ENCODE measurements around the gene SLC9A3. TPM values are rescaled to one million over a fixed set of nuclear protein-coding genes. Genes with fewer than 3 reads are reported as not detected.

Gene SLC9A3
- total RNA-seq, 1 experiment from 2014 or later, result 0.85 TPM

- Mint-ChIP-seq H3K9me3 (no peaks in the 10 kb centered on the region), H3K4me3 (no peak overlapping the region), H3K27me3 (ENCODE audit: low read depth) (peaks cover 18% of the 10 kb centered on the region), H3K36me3 (ENCODE audit: insufficient read depth in 1 of 3, low read depth in 3 of 3) (no peaks in the 10 kb centered on the region; a peak in 2 of 7 replicates), H3K4me1 (peaks cover 3 to 6% of the 10 kb centered on the region in 2 experiments; a peak in 3 of 4 replicates), H3K27ac (no peak overlapping the region)
- Histone ChIP-seq H3K27me3 (ENCODE audit: insufficient read depth, low read length) (no peaks in the 10 kb centered on the region), H2AFZ (ENCODE audit: low read length) (no peak overlapping the region), H3K56ac (ENCODE audit: insufficient read length, low read depth, low read length) (no peak overlapping the region), H2BK120ac (ENCODE audit: low read depth, low read length, poor library complexity, severe bottlenecking) (no peak overlapping the region), H3K23me2 (ENCODE audit: insufficient read length, low read depth, low read length, poor library complexity, severe bottlenecking) (no peaks in the 10 kb centered on the region), H3T11ph (ENCODE audit: low read length) (no peak overlapping the region), H3K9me3 (ENCODE audit: control insufficient read depth, low read depth, low read length) (no peaks in the 10 kb centered on the region), H4K5ac (ENCODE audit: insufficient read length, low read depth, low read length) (no peak overlapping the region), H2BK12ac (ENCODE audit: insufficient read length, low read depth, low read length) (no peak overlapping the region), H2AK5ac (ENCODE audit: insufficient read length, low read length) (no peak overlapping the region), H4K8ac (replicated peaks; ENCODE audit: insufficient read length, low read depth, low read length) (no peak overlapping the region), H3K4me2 (ENCODE audit: insufficient read depth, insufficient read length, low read length) (no peak overlapping the region), H2BK20ac (ENCODE audit: low read depth, low read length, poor library complexity, severe bottlenecking) (no peak overlapping the region), H3K9ac (ENCODE audit: extremely low read depth, insufficient read length, low read length) (no peak overlapping the region), H3K14ac (ENCODE audit: insufficient read depth, low read length) (no peak overlapping the region; the same call in 1 of the 2 replicates), H4K20me1 (ENCODE audit: control insufficient read depth, insufficient read depth, insufficient read length) (no peaks in the 10 kb centered on the region), H3K23ac (ENCODE audit: insufficient read length, low read depth, low read length) (no peak overlapping the region), H3K4me1 (ENCODE audit: insufficient read depth, low read length) (no peaks in the 10 kb centered on the region), H4K91ac (ENCODE audit: insufficient read length, low read depth, low read length) (no peak overlapping the region), H3K79me2 (ENCODE audit: insufficient read depth, low read length) (no peaks in the 10 kb centered on the region), H3K18ac (ENCODE audit: insufficient read length, low read depth, low read length) (no peak overlapping the region), H2BK15ac (ENCODE audit: low read depth, low read length) (no peak overlapping the region), H3K4ac (ENCODE audit: low read depth, low read length) (no peak overlapping the region), H2BK5ac (ENCODE audit: insufficient read length, low read length) (no peak overlapping the region), H3K79me1 (ENCODE audit: insufficient read depth, low read depth, low read length, poor library complexity, severe bottlenecking) (no peaks in the 10 kb centered on the region), H3K27ac (ENCODE audit: insufficient read length, low read depth, low read length) (no peak overlapping the region)
- TF ChIP-seq, protein P1, sequence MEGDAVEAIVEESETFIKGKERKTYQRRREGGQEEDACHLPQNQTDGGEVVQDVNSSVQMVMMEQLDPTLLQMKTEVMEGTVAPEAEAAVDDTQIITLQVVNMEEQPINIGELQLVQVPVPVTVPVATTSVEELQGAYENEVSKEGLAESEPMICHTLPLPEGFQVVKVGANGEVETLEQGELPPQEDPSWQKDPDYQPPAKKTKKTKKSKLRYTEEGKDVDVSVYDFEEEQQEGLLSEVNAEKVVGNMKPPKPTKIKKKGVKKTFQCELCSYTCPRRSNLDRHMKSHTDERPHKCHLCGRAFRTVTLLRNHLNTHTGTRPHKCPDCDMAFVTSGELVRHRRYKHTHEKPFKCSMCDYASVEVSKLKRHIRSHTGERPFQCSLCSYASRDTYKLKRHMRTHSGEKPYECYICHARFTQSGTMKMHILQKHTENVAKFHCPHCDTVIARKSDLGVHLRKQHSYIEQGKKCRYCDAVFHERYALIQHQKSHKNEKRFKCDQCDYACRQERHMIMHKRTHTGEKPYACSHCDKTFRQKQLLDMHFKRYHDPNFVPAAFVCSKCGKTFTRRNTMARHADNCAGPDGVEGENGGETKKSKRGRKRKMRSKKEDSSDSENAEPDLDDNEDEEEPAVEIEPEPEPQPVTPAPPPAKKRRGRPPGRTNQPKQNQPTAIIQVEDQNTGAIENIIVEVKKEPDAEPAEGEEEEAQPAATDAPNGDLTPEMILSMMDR (conservative IDR thresholded peaks at IDR 0.05), result no peak
- no CpG with 5 or more reads among the region's 23 CpGs for WGBS (ENCODE audit: extremely low coverage, insufficient read length, low lambda C conversion rate)
- peak; percentile 23 for DNase-seq
These were observed 91.1 kb downstream of the SLC9A3 start for GRCh38 chr5:432928-433791.

All from H9 (cell line).